Uterus (tissue), 2 donors: ENCODE results near the gene XPNPEP3.

Experiments
- CTCF ChIP-seq, 4 experiments: fragments of 200-600 bp in 2 of 4; fragments of 450-650 bp in 2 of 4; sonication (generic) in 2 of 4; IDR thresholded peaks; one replicate each; pipeline ENCODE4 v1.5.1; 2016 to 2019; ENCODE audit warnings: antibody characterized with exemption in 4 of 4, mild to moderate bottlenecking in 2 of 4, moderate library complexity in 1 of 4
- POLR2A ChIP-seq, 2 donors: fragments of 450-650 bp; IDR thresholded peaks; one replicate each; pipeline ENCODE4 v1.6.1; 2016; ENCODE audit warnings: antibody characterized with exemption in 2 of 2, mild to moderate bottlenecking in 1 of 2, moderate library complexity in 1 of 2

GRCh38 chr22:40813912-40814315 is 43.0 kb upstream of the XPNPEP3 start:
- TF ChIP-seq CTCF (IDR thresholded peaks at IDR 0.05) (no peak), POLR2A (IDR thresholded peaks at IDR 0.05) (no peak)
